Activated gamma-delta T cell (primary cell): ENCODE measurements around the gene FAM177A1.
"Not testable (repeated sequence)": the region's sequence is repeated elsewhere in the genome, so short reads cannot be mapped to it uniquely, and the experiment has no call there.

ENCODE experiments used
- DNase-seq: peaks from one replicate; lab custom pipeline; 2025; lab: John Stamatoyannopoulos, UW

Gene FAM177A1

DNA sequence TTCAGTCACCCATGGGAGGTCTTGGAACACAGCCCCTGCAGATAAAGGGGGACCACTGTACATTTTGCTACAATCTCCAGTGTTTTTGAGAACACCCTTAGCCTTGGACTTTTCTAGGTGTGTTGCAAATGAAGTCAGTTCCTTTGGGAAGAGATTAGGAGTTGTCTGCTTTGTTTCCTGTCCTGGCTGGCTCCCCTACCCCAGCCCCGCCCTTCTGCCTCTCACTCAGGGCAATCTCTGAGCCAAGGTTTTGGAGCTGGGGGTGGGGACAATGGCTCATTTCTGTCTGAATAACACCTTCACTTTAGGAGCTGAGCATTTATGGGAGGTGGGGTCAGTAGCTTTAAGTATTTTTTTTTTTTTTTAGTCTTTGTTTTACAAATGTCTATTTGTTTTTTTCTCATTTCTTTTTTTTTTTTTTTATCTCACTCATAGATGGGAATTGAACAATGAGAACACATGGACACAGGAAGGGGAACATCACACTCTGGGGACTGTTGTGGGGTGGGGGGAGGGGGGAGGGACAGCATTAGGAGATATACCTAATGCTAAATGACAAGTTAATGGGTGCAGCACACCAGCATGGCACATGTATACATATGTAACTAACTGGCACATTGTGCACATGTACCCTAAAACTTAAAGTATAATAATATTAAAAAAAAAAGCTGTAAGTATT, 15.2 kb downstream of the FAM177A1 start:
- DNase-seq = not testable (repeated sequence)

DNA sequence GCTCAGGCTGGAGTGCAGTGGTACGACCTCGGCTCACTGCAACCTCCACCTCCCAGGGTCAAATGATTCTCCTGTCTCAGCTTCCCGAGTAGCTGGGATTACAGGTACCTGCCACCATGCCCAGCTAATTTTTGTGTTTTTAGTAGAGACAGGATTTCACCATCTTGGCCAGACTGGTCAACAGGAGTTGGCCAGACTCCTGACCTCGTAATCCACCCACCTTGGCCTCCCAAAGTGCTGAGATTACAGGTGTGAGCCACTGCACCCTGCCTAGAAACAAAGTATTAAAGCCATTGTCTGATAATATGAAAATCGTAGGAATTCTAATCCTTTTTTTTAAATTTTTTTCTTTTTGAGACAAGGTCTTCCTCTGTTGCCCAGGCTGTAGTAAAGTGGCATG, 19.7 kb downstream of the FAM177A1 start:
- DNase-seq = not testable (repeated sequence)

DNA sequence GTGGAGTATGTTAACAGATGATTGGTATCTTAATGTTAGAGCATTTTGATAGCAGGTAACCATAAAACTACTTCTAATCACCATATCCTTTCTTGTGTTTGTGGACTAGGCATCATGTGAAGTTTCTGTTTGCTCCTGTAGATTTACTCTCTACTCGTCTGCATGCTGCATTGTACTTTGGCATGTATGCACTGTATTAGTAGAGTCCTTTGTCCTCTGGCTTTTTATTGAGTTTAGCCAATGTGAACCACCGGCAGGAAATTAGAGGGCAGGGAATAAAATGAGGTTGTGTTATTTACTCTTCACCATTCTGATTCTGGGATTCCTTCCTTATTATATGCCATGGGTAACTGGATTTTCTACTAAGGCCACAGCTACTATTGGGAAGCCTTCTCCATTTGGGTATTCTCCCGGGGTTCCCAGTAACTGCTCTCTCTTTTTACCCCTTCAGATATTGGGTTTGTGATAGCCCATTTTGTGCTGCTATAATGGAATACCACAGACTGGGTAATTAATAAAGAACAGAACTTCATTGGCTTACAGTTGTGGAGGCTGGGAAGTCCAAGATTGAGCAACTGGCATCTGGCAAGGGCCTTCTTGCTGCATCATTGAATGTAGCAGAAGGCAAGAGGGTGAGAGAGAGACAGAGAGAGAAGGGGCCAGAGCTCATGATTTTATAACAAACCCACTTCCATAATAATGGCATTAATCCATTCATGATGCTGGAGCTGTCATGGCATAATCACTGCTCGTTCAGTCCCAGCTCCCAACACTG, 22.4 kb downstream of the FAM177A1 start:
- no peak for DNase-seq

DNA sequence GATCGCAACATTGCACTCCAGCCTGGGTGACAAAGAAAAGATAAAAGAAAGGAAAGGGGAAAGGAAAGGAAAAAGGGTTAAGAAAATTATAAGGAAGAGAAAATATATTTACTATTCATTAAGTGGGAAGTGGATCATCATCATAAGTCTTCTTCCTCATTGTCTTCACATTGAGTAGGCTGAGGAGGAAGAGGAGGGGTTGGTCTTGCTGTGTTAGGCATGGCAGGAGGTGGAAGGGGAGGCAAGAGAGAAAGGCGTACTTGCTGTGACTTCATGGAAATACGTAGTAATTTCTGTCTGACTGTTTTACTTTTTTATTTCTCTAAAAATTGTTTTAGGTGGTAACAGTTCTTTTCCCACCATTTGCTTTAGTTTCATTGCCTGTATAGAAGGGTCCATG, 26.2 kb downstream of the FAM177A1 start:
- DNase-seq = no peak

DNA sequence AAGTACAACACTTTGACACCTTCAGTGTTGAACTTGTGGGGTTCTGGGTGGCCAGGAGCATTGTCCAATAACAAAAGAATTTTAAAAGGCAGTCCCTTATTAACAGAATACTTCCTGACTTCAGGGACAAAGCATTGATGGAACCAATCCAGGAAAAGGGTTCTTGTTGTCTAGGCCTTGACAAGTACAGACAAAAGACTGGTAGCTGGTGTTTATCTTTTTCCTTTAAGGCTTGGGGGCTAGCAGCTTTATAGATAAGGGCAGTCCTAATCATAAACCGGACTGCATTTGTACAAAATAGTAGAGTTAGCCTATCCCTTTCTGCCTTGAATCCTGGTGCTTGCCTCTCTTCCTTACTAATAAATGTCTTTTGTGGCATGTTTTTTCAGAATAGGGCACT, 27.4 kb downstream of the FAM177A1 start:
- no peak for DNase-seq

DNA sequence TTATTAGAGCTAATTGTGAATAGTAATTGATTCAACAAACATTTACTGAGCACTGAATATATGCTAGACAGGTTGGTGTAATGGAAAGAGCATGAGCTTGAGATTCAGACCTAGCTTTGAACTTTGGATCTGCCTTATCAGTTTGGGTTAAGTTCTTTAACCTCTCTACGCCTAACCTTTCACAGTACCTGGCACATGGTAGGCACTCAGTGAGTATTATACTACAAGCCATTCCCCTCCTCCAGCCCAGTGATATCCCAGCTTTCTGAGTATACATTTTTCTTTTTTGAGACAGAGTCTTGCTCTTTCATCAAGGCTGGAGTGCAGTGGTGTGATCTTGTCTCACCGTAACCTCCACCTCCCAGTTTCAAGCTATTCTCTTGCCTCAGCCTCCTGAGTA, 32.0 kb downstream of the FAM177A1 start:
- DNase-seq = no peak

DNA sequence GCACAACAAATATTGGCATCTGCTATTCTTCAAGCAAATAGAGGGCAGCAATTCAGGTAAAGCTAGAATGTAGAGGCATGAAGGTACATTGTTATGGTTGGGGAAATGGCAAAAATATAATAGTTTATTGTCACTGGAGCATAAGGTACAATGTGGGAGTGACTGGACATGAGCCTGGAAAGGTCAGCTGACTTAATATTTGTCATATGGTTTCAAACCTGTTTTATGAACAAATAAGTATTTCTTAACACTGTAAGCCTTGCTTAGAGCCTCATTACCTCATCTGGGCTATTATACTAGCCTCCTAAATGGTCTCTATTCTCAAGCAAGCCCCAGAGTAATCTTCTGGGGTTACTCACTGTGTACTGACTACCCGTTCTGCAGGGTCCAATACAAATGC, 33.7 kb downstream of the FAM177A1 start:
- no peak for DNase-seq

DNA sequence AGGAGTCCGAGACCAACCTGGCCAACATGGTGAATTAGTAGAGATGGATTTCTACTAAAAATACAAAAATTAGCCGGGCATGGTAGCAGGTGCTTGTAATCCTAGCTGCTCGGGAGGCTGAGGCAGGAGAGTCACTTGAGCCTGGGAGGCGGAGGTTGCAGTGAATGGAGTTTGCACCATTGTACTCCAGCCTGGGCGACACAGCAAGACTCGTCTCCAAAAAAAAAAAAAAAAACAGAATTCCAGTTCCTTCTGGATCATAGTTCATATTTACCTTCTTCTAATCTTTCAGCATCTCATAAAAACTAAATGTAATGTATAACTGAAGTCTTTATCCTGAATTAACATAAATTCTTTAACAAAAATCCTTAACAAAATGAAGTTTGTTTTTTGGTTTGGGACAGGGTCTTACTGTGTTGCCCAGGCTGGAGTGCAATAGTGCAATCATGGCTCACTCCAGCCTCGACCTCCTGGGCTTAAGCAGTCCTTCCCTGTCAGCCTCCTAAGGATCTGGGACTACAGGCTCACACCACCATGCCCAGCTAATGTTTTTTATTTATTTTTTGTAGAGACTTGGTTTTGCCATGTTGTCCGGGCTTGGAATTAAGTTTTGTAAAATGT, 37.6 kb downstream of the FAM177A1 start:
- DNase-seq = no peak

DNA sequence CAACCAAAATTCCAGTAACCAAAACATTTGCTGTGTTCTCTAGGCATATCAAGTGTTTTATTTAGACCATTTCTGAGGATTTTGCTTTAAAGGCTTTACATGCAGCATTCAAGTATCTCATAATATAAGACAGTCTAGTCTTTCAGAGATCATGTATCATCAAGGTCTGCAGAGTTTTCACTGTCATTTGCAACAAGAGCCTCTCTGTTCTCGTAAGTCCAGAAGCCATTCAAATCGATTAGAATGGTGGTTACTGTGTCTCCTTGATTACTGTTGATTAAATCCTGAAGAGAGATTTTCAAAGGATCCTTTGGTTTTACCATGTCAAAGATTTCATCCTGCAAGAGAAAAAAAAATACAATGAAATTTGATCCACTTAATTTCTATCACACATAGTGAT, 39.4 kb downstream of the FAM177A1 start:
- DNase-seq = no peak

DNA sequence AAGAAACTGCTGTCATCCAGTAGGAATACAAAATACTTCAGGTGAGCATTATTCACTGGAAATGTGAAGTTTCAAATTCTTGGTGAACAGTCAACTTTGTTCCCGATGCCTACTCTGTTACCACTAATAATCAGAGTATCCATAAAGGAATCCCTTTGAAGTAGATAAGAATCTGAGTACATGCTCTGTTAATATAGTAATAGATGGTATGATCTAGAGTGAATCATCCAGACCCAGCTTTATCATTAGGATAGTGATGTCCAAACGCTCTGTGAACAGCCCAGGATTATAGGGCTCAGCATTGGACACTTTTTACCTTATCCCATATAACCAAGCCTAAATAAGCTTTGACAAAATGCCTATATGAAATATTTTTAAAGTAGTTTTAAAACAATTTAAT, 42.4 kb downstream of the FAM177A1 start:
- DNase-seq = no peak

DNA sequence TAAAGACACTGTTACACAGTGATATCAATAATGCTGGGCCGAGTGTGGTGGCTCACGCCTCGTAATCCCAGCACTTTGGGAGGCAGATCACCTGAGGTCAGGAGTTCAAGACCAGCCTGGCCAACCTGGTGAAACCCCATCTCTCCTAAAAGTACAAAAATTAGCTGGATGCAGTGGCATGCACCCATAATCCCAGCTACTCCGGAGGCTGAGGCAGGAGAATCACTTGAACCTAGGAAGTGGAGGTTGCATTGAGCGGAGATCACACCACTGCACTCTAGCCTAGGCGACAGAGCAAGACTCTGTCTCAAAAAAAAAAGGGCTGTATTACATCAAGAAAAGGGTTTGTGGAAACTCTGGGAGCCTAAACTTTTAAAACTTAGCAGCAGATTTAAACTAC, 48.6 kb downstream of the FAM177A1 start:
- not testable (repeated sequence) for DNase-seq

DNA sequence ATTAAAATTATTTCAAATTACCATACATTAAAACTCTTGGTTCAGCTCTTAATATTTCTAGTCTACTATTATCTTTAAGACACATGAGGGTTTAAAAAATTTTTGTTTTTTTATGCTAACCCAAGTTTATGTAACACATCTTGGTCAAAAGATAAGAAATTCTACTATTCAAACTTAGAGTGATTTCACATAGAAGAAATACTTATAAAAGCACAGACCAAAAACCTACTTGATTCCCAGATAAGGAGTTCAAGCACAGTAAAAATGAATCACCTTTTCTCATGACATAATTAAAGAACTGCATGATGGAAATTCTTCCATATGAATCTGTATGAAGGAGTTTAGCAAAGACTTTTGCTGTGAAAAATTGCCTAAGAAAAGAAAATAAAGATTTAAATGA, 61.8 kb downstream of the FAM177A1 start:
- no peak for DNase-seq

DNA sequence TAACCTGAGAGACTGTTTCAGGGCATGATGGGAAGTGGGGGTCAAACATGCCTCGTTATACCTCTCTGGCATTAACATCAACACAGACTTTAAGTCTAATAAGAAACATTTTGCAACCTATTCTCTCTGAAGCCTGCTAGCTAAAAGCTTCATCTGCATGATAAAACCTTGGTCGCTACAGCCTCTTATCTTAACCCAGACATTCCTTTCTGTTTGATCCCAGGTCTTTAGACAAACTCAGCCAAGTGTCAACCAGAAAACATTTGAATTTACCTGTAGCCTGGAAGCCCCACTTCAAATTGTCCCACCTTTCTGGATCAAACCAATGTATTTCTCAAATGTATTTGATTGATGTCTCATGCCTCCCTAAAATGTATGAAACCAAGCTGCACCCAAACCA, 66.6 kb downstream of the FAM177A1 start:
- no peak for DNase-seq

DNA sequence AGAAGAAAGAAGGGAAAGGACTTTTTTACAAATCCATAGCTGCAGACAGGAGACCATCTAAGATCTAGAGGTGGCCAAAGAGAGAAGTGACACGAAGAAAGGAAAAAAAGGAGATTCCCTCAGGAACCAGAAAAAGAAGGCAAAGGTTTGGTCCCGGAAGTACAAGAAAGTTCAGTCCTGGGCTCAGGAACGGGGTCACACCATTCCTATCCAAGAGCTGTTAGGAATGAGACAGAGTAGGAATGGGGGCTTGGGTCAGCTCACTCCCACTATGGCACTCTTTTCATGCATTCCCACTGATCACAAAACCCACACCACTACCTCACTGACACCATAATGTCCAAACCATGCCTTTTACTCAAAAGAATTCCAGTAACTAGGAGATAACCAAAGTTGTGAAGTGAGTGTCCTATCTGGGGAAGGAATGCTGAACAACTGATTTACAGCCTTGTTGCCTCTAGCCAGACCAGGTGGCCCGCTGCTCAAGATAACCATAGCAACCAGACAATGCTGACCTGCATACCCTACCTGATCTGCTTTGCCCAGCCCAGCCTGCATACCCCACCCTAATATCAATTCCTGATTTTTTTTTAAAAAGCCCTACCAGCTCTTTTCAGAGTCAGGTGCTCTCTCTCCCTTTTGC, 67.4 kb downstream of the FAM177A1 start:
- DNase-seq = no peak

DNA sequence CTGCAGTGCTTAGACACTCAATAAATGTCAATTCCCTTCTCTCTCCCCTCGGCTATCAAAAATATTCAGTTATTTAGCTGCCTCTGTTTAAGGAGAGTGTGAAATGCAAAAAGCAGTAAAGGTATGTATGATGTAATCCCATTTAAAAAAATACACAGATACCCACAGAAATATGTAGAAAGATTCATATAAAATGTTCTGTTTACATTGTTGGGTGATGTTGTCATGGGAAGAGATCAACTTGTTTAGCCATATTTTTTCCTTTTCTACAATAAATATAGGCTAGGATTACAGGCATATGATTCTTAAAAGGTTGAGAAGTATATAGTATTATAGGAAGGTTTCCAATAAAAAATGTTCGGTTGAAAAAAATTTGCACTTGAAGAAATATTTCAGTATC, 68.0 kb downstream of the FAM177A1 start:
- DNase-seq = no peak

DNA sequence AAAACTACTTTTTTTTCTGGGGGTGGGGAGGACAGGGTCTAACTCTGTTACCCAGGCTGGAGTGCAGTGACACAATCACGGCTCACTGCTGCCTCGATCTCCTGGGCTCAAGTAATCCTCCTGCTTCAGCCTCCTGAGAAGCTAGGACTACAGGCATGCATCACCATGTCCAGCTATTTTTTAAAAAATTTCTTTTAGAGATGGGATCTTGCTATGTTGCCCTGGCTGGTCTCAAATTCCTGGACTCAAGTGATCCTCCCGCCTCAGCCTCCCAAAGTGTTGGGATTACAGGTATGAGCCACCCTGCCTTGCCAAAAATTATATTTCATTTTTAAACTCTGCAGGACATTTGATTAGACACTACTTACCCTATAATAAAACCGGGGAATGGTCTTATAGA, 70.2 kb downstream of the FAM177A1 start:
- no peak for DNase-seq

DNA sequence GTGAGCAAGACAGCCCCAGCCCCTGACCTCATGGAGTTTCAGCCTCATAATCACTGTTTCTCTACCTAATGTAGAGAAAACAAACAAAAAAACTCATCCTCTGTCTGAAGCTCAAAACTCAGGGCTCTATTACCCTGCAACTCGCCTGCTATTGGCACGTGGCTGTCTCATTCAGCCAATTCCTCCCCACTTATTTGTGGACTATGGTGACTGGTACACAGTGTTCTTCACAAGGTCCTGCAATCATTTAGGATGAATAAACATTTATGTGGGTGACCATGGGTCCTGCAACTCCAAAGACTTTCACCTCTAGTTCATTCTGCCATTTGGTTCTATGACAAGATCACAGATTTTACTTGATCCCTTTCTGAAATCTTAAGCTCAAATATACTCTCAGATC, 71.0 kb downstream of the FAM177A1 start:
- no peak for DNase-seq

DNA sequence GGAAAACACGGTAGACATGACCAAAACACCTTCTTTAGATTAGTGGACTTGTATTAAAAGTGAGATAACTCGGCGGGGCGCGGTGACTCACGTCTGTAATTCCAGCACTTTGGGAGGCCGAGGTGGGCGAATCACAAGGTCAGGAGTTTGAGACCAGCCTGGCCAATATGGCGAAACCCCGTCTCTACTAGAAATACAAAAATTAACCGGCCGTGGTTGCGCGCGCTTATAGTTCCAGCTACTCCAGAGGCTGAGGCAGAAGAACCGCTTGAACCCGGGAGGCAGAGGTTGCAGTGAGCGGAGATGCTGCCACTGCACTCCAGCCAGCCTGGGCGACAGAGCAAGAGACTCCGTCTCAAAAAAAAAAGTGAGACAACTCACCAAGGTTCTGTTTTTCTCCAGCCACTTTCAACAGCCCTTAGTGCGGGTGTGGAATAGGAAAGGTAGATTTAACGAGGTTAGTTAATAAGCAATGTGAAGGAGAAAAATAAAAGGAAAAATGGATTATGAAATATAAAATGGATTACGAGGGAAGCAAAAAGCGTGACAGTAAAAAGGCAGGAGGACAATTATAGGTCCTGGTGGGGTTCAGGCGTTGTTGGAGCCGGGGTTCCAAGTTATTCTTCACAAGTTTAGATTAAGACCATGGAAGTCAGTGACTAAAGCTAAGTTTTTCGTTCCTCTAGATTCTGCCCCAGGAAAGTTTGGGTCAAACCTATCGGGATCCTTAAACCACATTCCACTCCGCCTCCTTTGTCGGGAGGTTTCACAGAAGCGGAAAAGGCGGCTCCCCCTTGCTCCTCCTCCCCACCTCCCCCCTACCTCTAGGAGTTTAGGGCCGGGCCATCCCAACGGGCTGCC, 75.2 kb downstream of the FAM177A1 start:
- DNase-seq = no peak

DNA sequence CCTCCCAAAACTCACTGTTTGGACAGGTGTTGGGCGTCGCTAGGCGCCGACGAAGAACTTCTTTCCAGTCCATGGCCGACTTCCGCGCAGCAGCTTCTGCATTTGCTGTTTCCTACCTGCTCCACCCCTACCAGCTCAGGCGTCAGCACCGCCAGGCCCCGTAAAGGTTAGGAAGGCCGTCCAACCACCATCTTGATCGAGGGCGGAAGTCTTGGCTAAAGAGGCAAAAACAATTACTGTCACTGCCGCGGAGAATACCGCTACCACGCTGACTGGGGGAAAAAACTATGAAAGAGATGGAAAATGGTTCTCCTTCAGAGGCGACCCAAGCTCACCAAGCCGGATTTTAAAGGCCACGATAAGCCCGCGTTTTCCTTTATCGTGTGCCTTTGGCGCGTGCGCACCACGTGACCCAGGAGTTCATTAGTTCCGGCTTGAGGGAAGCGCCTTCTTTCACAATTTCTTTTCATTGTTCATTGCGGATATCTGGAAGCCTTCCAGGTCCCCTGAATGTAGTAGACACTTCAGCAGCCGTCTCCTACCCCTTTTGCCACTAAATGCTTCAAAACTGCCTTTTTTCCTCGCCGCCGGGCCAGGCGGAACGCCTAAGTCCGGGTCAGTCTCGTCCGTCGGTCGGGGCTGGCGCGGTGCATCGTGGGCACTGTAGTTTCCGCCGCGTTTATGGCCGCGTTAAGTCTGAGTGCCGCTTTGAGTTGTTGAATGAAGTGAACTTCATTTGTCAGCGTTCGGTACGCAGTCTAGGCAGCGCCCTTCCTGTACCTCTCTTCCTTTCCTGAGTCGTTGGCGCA, 76.0 kb downstream of the FAM177A1 start, which contains the start of the genes PPP2R3C and PRORP:
Gene PPP2R3C (minus strand): TSS at position 104 of the 809 bp plus-strand sequence. CDS start 31 bp downstream, at position 73.
Gene PRORP (plus strand): TSS at position 666 of the 809 bp plus-strand sequence. CDS start 694 bp downstream, outside the sequence.
- peak; percentile 66 for DNase-seq

DNA sequence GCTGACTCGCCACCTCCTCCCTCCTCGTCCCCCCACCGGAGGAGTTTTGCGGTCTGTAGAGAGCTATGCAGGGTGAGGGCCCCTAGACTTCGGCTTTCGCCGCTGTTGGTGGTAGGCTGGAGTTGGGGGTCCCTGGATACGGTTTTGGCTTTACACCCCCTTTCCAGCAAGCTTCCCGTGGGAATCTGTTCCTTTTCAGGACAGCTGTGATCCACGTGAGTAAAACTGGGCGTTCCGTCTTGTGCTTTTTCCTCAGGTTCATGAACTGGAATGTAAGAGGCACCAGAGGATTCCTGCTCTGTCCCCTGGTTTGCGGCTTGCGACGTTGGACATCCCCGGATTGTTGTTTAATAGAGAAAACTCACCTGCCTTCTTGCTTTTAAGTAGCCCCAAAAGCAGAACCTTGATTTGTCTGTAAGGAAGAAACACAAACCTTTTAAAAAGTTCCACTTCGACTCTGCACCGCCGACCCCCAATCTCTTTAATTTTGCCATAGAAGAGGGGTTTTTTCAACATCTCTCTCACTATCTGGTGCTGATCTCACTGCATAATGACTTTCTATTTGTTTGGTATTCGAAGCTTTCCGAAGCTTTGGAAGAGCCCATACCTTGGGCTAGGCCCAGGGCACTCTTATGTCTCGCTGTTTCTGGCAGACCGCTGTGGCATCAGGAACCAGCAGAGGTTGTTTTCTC, 76.8 kb downstream of the FAM177A1 start:
- DNase-seq = no peak
